HUES6 (cell line): ENCODE measurements around the gene PA2G4.
"Not testable (repeated sequence)": the region's sequence is repeated elsewhere in the genome, so short reads cannot be mapped to it uniquely, and the experiment has no call there.

Experiments used
- H3K27ac ChIP-seq: 2 replicates; pipeline ENCODE4 v1.7.0; 2013; ENCODE audit warnings: low read depth, mild to moderate bottlenecking, low read length, inconsistent platforms
- H3K27me3 ChIP-seq: 2 replicates; pipeline ENCODE4 v1.6.1; 2013; ENCODE audit warnings: low read length; ENCODE audit not compliant: control insufficient read depth, insufficient read depth
- H3K36me3 ChIP-seq: 2 replicates; pipeline ENCODE4 v1.6.1; 2013; ENCODE audit warnings: low read length; ENCODE audit not compliant: control insufficient read depth, insufficient read depth
- H3K4me1 ChIP-seq: 2 replicates; pipeline ENCODE4 v1.6.1; 2013; ENCODE audit warnings: low read length; ENCODE audit not compliant: control insufficient read depth, insufficient read depth
- H3K4me3 ChIP-seq: 2 replicates; pipeline ENCODE4 v1.5.1; 2013; ENCODE audit warnings: low read depth, low read length
- H3K9ac ChIP-seq: one replicate; pipeline ENCODE4 v1.6.1; 2013; ENCODE audit warnings: mild to moderate bottlenecking, low read length
- H3K9me3 ChIP-seq: 2 replicates; pipeline ENCODE4 v1.6.1; 2013; ENCODE audit warnings: low read depth, low read length; ENCODE audit not compliant: control insufficient read depth, insufficient read depth

The PA2G4 gene

DNA sequence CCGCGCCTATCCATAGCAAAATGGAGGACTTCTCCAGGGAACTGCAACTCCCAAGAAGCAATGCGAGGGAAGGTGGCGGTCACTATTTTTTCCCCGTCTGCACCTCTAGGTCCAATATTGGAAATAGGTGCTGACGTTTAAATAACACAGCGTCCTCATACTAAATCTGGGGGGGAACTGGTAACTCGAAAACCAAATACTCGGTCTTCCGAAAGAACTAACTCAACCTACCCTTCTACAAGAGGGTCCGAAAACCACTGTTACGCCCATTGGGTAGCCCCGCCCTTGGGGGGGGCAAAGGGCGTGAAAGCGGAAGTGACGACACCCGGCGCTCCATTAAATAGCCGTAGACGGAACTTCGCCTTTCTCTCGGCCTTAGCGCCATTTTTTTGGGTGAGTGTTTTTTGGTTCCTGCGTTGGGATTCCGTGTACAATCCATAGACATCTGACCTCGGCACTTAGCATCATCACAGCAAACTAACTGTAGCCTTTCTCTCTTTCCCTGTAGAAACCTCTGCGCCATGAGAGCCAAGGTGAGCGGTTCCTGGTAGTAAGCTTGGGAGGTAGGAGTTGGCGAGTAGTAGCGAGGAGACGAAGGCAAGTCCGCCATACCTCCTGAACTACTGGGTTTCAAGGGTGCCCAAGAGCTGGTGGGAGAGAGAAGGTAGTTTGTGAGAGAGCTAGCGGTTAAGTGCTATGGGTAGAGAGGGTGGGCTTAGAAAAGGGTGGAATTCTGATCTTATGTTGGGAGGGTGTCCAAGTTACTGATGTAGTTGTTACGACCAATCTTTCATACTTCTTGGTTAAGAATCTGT, 12.1 kb downstream of the PA2G4 start, which contains the start of gene RPL41:
RPL41 (plus strand) TSS at position 367 of the 815 bp plus-strand sequence.
- no peaks in the 10 kb centered on the region for H3K27me3 ChIP-seq
- H3K4me1 ChIP-seq = peaks cover 12% of the 10 kb centered on the region
- peak within 1 kb of the TSS; percentile 95 for H3K9ac ChIP-seq
- H3K27ac ChIP-seq = peak within 1 kb of the TSS; percentile 75
- H3K9me3 ChIP-seq = no peaks in the 10 kb centered on the region
- peaks cover 48% of the 10 kb centered on the region for H3K36me3 ChIP-seq
- peak within 1 kb of the TSS; percentile 69 for H3K4me3 ChIP-seq

GRCh38 chr12:56117082-56117706, 12.8 kb downstream of the PA2G4 start:
- peak overlapping the region; percentile 75 for H3K27ac ChIP-seq
- peaks cover 12% of the 10 kb centered on the region for H3K4me1 ChIP-seq
- not testable (repeated sequence) for H3K9me3 ChIP-seq, H3K27me3 ChIP-seq
- peaks cover 46% of the 10 kb centered on the region for H3K36me3 ChIP-seq
- peak overlapping the region; percentile 95 for H3K9ac ChIP-seq
- H3K4me3 ChIP-seq = peak overlapping the region; percentile 82

DNA sequence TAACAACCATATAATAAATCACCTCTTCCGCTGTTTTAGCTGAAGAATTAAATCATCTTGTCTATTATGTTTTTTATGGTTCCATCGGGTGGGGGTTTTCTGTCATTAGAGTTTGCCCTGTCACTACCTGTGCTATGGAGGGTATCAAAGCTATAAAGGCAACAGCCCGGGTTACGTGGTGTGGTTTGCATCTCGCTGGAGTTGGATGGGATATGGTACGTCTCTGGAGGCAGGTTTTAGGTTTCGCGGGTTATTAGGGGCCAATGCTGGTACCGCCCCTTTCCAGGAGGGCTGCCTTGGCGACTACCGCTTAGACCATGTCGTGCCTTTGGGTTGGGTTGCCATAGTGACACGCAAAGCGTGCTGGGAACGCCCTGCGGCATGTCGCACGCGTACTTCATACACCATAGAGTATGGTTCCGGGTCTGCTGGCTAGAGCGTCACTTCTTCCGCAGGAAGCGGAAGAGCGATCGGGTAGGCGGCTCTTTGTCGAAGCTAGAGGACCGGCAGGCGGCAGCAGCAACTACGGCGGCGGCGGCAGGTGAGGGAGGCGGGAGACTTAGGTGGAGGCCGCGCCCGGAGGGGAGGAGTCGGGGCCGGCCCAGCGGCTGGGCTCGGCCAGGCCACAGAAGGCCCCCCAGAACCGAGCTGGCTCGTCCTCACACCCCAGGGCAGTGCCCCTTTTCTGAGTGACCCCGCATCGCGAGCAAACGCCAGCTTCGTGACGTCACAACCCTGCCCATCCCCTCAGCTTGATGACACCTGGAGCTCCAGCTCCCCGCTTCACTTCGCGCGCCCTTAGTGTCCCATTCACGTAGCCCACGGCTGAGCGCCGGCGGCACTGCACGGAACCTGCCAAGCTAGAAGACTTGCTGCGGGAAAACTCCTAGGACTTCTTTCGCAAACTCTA, 13.7 kb downstream of the PA2G4 start, which contains the start of gene ZC3H10:
ZC3H10 (plus strand) TSS at position 489 of the 910 bp plus-strand sequence. CDS start 2,297 bp downstream, outside the sequence.
- peaks cover 38% of the 10 kb centered on the region for H3K36me3 ChIP-seq
- peaks cover 12% of the 10 kb centered on the region for H3K4me1 ChIP-seq
- H3K27me3 ChIP-seq = no peaks in the 10 kb centered on the region
- peak within 1 kb of the TSS; percentile 95 for H3K9ac ChIP-seq
- H3K4me3 ChIP-seq = peak within 1 kb of the TSS; percentile 82
- peak within 1 kb of the TSS; percentile 75 for H3K27ac ChIP-seq
- H3K9me3 ChIP-seq = no peaks in the 10 kb centered on the region

DNA sequence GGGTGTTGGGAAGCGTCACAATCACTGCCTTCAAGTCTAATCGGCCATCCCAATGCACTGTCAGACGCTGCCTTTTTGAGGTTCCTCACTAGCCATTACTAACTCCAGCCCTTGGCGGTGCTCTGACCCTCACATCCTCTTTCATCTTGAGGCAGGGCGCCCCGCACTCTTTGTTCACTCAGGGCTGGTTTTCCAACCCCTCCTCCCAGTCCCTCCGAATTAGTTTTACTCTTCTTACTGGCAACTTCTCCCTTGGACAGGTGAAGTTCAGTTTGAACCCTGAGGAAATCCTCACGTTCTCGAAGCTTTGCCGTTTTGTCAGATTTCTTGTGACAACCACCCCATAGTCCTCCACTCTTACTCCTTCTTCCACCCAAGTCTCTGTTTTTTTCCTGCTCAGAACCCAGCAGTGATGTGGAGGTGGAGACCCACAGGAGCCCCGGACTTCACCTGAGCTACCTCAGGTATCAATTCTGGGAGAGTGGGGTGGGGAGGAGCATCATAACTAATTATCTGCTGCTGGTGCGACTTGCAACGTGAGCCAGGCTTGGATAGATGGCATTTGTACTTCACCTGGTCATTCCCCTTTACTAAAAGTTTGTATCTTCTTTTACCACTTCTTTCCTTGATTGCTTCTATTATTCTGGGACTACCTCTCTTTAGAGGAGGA, 14.5 kb downstream of the PA2G4 start:
- no peaks in the 10 kb centered on the region for H3K9me3 ChIP-seq
- peaks cover 12% of the 10 kb centered on the region for H3K4me1 ChIP-seq
- peak overlapping the region; percentile 82 for H3K4me3 ChIP-seq
- no peaks in the 10 kb centered on the region for H3K27me3 ChIP-seq
- H3K36me3 ChIP-seq = peaks cover 31% of the 10 kb centered on the region
- 0 out of 2 replicates have a peak overlapping the region, but pooled peaks have one; percentile 5 for H3K27ac ChIP-seq
- peak overlapping the region; percentile 84 for H3K9ac ChIP-seq

DNA sequence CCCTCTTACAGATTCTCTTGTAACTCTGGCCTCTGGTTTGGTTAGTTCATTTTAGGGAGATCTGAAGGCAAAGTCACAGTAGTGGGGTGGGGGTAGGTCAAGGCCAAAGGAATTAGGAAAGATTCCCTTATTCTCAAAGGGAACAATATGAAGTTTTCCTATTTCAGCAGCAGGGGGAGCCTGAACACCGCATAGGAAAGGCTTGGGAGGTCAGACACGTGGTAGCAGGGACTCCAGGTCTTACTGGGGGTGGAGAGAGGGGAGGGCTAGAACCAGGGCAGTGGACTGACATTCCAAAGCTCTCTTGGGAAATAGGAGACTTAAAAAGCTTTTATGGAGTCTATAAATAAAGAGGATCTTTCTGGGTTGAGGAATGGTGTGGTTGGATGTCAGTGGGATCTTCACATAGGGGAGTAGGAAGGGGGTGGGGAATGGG, 15.0 kb downstream of the PA2G4 start:
- peaks cover 26% of the 10 kb centered on the region for H3K36me3 ChIP-seq
- no peaks in the 10 kb centered on the region for H3K9me3 ChIP-seq
- peak overlapping the region; percentile 82 for H3K4me3 ChIP-seq
- no peaks in the 10 kb centered on the region for H3K27me3 ChIP-seq
- peaks cover 12% of the 10 kb centered on the region for H3K4me1 ChIP-seq
- H3K9ac ChIP-seq = peak overlapping the region; percentile 84
- no peak overlapping the region for H3K27ac ChIP-seq

- peaks cover 12% of the 10 kb centered on the region for H3K4me1 ChIP-seq
- H3K4me3 ChIP-seq = no peak overlapping the region
- peak overlapping the region; percentile 3 for H3K9ac ChIP-seq
- no peaks in the 10 kb centered on the region for H3K9me3 ChIP-seq
- H3K36me3 ChIP-seq = peaks cover 26% of the 10 kb centered on the region
- H3K27ac ChIP-seq = no peak overlapping the region
- no peaks in the 10 kb centered on the region for H3K27me3 ChIP-seq
Observed at GRCh38 chr12:56120158-56120846, 15.9 kb downstream of the PA2G4 start.

- H3K4me1 ChIP-seq = peaks cover 13% of the 10 kb centered on the region
- H3K9ac ChIP-seq = no peak overlapping the region
- no peaks in the 10 kb centered on the region for H3K27me3 ChIP-seq
- H3K27ac ChIP-seq = no peak overlapping the region
- peaks cover 26% of the 10 kb centered on the region for H3K36me3 ChIP-seq
- H3K4me3 ChIP-seq = no peak overlapping the region
- H3K9me3 ChIP-seq = no peaks in the 10 kb centered on the region
Observed at GRCh38 chr12:56121204-56121870, 17.0 kb downstream of the PA2G4 start.

- H3K9ac ChIP-seq = no peak overlapping the region
Observed at GRCh38 chr12:56122637-56123036, 18.3 kb downstream of the PA2G4 start.

DNA sequence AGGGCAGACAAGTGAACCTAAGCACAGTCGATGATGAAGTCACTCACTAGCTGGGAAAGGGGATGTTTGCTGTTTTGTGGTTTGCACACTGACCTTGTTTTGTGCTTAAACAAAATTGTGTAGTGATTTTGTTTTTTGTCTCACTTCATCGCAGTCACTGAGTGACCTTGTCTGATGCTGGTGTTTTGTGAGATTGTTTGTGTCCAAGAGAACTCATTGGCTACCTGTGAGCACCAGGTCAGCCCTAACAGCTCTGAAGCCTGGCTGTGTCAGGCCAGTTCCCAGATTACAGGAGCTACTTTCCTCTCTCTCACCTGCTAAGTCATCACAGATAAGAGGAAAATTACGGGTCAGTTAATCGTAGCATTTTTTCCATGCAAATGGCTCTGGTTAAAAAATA, 19.8 kb downstream of the PA2G4 start:
- Histone ChIP-seq H3K27me3 (no peaks in the 10 kb centered on the region), H3K9me3 (no peaks in the 10 kb centered on the region), H3K4me1 (peaks cover 21% of the 10 kb centered on the region), H3K4me3 (no peak overlapping the region), H3K36me3 (peaks cover 16% of the 10 kb centered on the region), H3K27ac (no peak overlapping the region), H3K9ac (no peak overlapping the region)

More at GRCh38 chr12:56122637-56123036, 18.3 kb downstream of the PA2G4 start:
- Histone ChIP-seq H3K4me1 (peaks cover 25% of the 10 kb centered on the region), H3K27ac (no peak overlapping the region), H3K9me3 (no peaks in the 10 kb centered on the region), H3K36me3 (peaks cover 18% of the 10 kb centered on the region), H3K27me3 (no peaks in the 10 kb centered on the region), H3K4me3 (no peak overlapping the region)
